ENCODE data around the gene CBLL1. TPM values are rescaled to one million over a fixed set of nuclear protein-coding genes. Genes with fewer than 3 reads are reported as not detected.

The CBLL1 gene
- total RNA-seq, 1 donor from 2014 or later = 34.0 TPM

DNA sequence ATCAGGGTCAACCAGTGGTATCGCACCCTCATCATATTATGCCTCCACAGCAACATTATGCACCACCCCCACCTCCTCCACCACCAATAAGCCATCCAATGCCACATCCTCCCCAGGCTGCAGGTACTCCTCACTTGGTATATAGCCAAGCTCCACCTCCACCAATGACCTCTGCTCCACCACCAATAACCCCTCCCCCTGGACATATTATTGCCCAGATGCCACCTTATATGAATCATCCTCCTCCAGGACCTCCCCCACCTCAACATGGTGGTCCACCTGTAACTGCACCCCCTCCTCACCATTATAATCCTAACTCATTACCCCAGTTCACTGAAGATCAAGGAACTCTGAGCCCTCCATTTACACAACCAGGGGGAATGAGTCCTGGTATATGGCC, 14.7 kb downstream of the CBLL1 start:
- Mint-ChIP-seq H3K27me3 (no peaks in the 10 kb centered on the region), H3K4me3 (ENCODE audit: low read depth) (no peak overlapping the region), H3K4me1 (ENCODE audit: low read depth) (no peaks in the 10 kb centered on the region), H3K9me3 (ENCODE audit: low read depth) (no peaks in the 10 kb centered on the region), H3K36me3 (ENCODE audit: insufficient read depth) (peaks cover 22% of the 10 kb centered on the region), H3K27ac (no peak overlapping the region)
- TF ChIP-seq, protein P1, sequence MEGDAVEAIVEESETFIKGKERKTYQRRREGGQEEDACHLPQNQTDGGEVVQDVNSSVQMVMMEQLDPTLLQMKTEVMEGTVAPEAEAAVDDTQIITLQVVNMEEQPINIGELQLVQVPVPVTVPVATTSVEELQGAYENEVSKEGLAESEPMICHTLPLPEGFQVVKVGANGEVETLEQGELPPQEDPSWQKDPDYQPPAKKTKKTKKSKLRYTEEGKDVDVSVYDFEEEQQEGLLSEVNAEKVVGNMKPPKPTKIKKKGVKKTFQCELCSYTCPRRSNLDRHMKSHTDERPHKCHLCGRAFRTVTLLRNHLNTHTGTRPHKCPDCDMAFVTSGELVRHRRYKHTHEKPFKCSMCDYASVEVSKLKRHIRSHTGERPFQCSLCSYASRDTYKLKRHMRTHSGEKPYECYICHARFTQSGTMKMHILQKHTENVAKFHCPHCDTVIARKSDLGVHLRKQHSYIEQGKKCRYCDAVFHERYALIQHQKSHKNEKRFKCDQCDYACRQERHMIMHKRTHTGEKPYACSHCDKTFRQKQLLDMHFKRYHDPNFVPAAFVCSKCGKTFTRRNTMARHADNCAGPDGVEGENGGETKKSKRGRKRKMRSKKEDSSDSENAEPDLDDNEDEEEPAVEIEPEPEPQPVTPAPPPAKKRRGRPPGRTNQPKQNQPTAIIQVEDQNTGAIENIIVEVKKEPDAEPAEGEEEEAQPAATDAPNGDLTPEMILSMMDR (IDR thresholded peaks at IDR 0.05; ENCODE audit: unreplicated experiment) = no peak
- DNase-seq (ENCODE audit: low spot score, unreplicated experiment) = no peak

DNA sequence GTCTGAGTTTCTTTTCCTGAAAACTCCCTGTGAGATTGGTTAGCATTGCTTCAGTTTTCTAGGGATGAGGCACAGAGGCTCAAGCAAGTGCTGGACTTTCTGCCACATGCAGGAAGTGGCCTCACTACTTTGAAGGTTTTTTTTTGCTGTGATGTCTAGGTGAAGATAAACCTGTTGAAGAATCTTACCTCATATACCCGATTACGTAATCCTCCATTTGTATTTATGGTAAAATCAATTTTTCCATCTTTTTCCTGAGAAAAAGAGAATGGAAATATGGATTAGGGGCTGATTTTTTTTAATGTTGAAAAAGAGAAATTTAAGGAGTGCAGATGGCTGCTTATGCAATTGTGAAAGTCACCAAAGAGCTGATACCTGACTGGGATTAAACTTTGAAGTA, 23.4 kb downstream of the CBLL1 start:
- TF ChIP-seq, protein P1 (IDR thresholded peaks at IDR 0.05; ENCODE audit: unreplicated experiment) = no peak
- Mint-ChIP-seq H3K4me3 (ENCODE audit: low read depth) (no peak overlapping the region), H3K4me1 (ENCODE audit: low read depth) (no peaks in the 10 kb centered on the region), H3K9me3 (ENCODE audit: low read depth) (no peaks in the 10 kb centered on the region), H3K36me3 (ENCODE audit: insufficient read depth) (no peaks in the 10 kb centered on the region), H3K27me3 (peaks cover 7% of the 10 kb centered on the region), H3K27ac (no peak overlapping the region)
- DNase-seq (ENCODE audit: low spot score, unreplicated experiment) = no peak

DNA sequence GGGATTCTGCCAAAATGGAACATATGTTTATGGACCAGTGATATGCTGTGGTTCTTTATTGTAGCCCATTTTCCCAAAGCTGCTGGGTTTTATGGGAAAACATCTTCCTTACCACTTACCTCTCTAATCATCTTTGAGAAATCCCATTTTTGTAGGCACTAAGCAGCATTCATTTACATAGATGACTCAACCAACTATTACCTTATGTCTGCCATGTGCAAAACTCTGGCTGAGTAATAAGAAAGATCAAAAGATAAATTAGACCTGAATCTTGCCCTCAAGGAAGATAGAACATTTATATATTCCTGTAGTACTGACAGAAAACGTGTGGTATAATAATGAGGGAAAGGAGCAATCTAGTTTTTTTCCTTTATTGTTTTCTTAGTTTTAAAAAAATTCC, 24.3 kb downstream of the CBLL1 start:
- Mint-ChIP-seq H3K9me3 (ENCODE audit: low read depth) (no peaks in the 10 kb centered on the region), H3K4me1 (ENCODE audit: low read depth) (peaks cover 1% of the 10 kb centered on the region), H3K36me3 (ENCODE audit: insufficient read depth) (no peaks in the 10 kb centered on the region), H3K4me3 (ENCODE audit: low read depth) (no peak overlapping the region), H3K27me3 (peaks cover 7% of the 10 kb centered on the region), H3K27ac (no peak overlapping the region)
- DNase-seq (ENCODE audit: low spot score, unreplicated experiment) = no peak
- TF ChIP-seq, protein P1 (IDR thresholded peaks at IDR 0.05; ENCODE audit: unreplicated experiment) = no peak

DNA sequence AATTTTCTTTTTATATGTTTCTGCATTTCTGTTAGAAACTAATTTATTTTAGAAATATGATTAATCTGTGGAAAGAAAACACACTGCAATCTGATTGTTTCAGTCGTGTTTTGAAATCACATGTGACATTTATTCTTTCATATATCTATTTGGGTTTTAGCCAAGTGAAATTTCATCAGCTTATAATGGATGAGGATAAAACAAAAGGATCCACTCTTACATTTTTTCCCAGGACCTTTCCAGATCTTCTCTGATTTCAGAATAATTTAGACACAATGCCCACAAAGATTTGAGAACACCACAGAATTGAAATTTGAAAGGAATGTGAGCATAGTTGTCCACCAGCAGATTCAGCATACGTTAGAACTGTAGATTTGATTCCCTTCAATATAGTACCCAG, 29.1 kb downstream of the CBLL1 start:
- TF ChIP-seq, protein P1 (IDR thresholded peaks at IDR 0.05; ENCODE audit: unreplicated experiment) = no peak
- Mint-ChIP-seq H3K4me1 (ENCODE audit: low read depth) (peaks cover 1% of the 10 kb centered on the region), H3K27ac (no peak overlapping the region), H3K36me3 (ENCODE audit: insufficient read depth) (no peaks in the 10 kb centered on the region), H3K4me3 (ENCODE audit: low read depth) (no peak overlapping the region), H3K9me3 (ENCODE audit: low read depth) (no peaks in the 10 kb centered on the region), H3K27me3 (peaks cover 7% of the 10 kb centered on the region)
- no peak for DNase-seq (ENCODE audit: low spot score, unreplicated experiment)

DNA sequence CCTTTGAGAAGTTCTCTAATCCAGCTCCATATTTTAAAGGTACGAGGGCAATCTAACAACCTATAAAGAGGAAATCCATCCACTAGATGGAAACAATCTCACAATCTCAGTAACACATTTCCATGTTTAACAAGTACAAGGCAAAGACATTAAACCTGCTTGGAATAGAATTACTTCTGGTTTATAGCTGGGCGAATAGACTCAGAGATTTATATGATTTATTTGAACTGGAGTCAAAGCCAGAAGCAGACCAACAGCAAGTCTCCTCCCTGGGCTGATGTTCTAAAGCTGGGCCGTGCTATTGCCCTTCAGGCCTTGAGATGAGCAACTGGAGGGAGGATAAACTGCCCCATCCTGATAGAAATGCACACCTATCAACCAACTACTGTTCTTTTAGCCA, 33.8 kb downstream of the CBLL1 start:
- DNase-seq (ENCODE audit: low spot score, unreplicated experiment) = no peak
- Mint-ChIP-seq H3K27ac (no peak overlapping the region), H3K4me1 (ENCODE audit: low read depth) (peaks cover 5% of the 10 kb centered on the region), H3K27me3 (no peaks in the 10 kb centered on the region), H3K9me3 (ENCODE audit: low read depth) (no peaks in the 10 kb centered on the region), H3K36me3 (ENCODE audit: insufficient read depth) (no peaks in the 10 kb centered on the region), H3K4me3 (ENCODE audit: low read depth) (no peak overlapping the region)
- TF ChIP-seq, protein P1 (IDR thresholded peaks at IDR 0.05; ENCODE audit: unreplicated experiment) = no peak

Measured in progenitor cell of endocrine pancreas (in vitro differentiated cells).